Neuronal stem cell (in vitro differentiated cells): ENCODE measurements around the gene GABBR1.

Experiments
- DNase-seq: peaks from one replicate; pipeline ENCODE4 v3.0.0-alpha.2; 2013; ENCODE audit warnings: low spot score
- H2AFZ ChIP-seq: one replicate; pipeline ENCODE4 v1.6.1; 2013; ENCODE audit warnings: mild to moderate bottlenecking, low read length, inconsistent platforms
- H2AK5ac ChIP-seq: 2 replicates; pipeline ENCODE4 v1.6.1; 2013; ENCODE audit warnings: low read depth, mild to moderate bottlenecking, inconsistent platforms, low read length, moderate library complexity, mixed read lengths
- H2BK120ac ChIP-seq: 2 replicates; pipeline ENCODE4 v1.6.1; 2013; ENCODE audit warnings: low read depth, mild to moderate bottlenecking, inconsistent platforms, low read length, moderate library complexity, mixed read lengths
- H2BK12ac ChIP-seq: one replicate; pipeline ENCODE4 v1.6.1; 2013; ENCODE audit warnings: low read length, inconsistent platforms
- H2BK15ac ChIP-seq: 2 replicates; pipeline ENCODE4 v1.6.1; 2013; ENCODE audit warnings: mild to moderate bottlenecking, low read length, inconsistent platforms, mixed read lengths
- H2BK5ac ChIP-seq: one replicate; pipeline ENCODE4 v1.6.1; 2013; ENCODE audit warnings: inconsistent platforms, mild to moderate bottlenecking, low read length, moderate library complexity
- H3K14ac ChIP-seq: one replicate; pipeline ENCODE4 v1.6.1; 2013; ENCODE audit warnings: low read length, inconsistent platforms
- H3K18ac ChIP-seq: 2 replicates; pipeline ENCODE4 v1.6.1; 2013; ENCODE audit warnings: low read length, inconsistent platforms
- H3K23ac ChIP-seq: 2 replicates; pipeline ENCODE4 v1.6.1; 2013; ENCODE audit warnings: low read depth, mild to moderate bottlenecking, mixed read lengths, low read length, inconsistent platforms; ENCODE audit not compliant: poor library complexity
- H3K27ac ChIP-seq: replicated peaks from 3 replicates; pipeline ENCODE4 v1.5.1; 2013; ENCODE audit warnings: low read length, inconsistent platforms
- H3K27me3 ChIP-seq, 3 experiments: 2 replicates each; pipeline ENCODE4 v1.6.1; 2013; ENCODE audit warnings: low read length in 3 of 3, mild to moderate bottlenecking in 2 of 3, inconsistent platforms in 1 of 3, low read depth in 1 of 3, mixed read lengths in 1 of 3, moderate library complexity in 1 of 3; ENCODE audit not compliant: control insufficient read depth in 3 of 3, insufficient read depth in 3 of 3
- H3K36me3 ChIP-seq, 2 donors: replicated peaks in 1 of 2; 2 replicates each; pipeline ENCODE4 v1.6.1; 2013; ENCODE audit warnings: low read length in 2 of 2; ENCODE audit not compliant: control insufficient read depth in 2 of 2, insufficient read depth in 2 of 2
- H3K4ac ChIP-seq: 2 replicates; pipeline ENCODE4 v1.6.1; 2013; ENCODE audit warnings: inconsistent platforms, mild to moderate bottlenecking, low read length, moderate library complexity
- H3K4me1 ChIP-seq, 2 donors: 1 replicate in 1 of 2; 2 replicates in 1 of 2; pipeline ENCODE4 v1.6.1; 2013; ENCODE audit warnings: low read length in 2 of 2, low read depth in 1 of 2; ENCODE audit not compliant: control insufficient read depth in 2 of 2, insufficient read depth in 1 of 2
- H3K4me2 ChIP-seq: one replicate; pipeline ENCODE4 v1.6.1; 2013; ENCODE audit warnings: mild to moderate bottlenecking, low read length, inconsistent platforms; ENCODE audit not compliant: insufficient read depth, poor library complexity, severe bottlenecking
- H3K4me3 ChIP-seq, 2 donors: 2 replicates each; pipeline ENCODE4 v1.5.1; 2013; ENCODE audit warnings: low read length in 2 of 2, mild to moderate bottlenecking in 2 of 2, inconsistent platforms in 1 of 2, moderate library complexity in 1 of 2
- H3K79me1 ChIP-seq: one replicate; pipeline ENCODE4 v1.6.1; 2013; ENCODE audit warnings: low read depth, mild to moderate bottlenecking, inconsistent platforms, low read length, moderate library complexity
- H3K9ac ChIP-seq: one replicate; pipeline ENCODE4 v1.6.1; 2013; ENCODE audit warnings: mild to moderate bottlenecking, low read depth, low read length, inconsistent platforms; ENCODE audit not compliant: poor library complexity
- H3K9me3 ChIP-seq, 2 donors: replicated peaks in 1 of 2; 2 replicates each; pipeline versions ENCODE3 to v1.6.1; 2013; ENCODE audit warnings: low read length in 2 of 2, mild to moderate bottlenecking in 2 of 2, inconsistent platforms in 1 of 2, low read depth in 1 of 2, mixed read lengths in 1 of 2, moderate library complexity in 1 of 2; ENCODE audit not compliant: control insufficient read depth in 2 of 2, insufficient read depth in 1 of 2
- H4K8ac ChIP-seq: one replicate; pipeline ENCODE4 v1.6.1; 2013; ENCODE audit warnings: low read depth, mild to moderate bottlenecking, inconsistent platforms, low read length, moderate library complexity
- H4K91ac ChIP-seq: one replicate; pipeline ENCODE4 v1.6.1; 2013; ENCODE audit warnings: low read length, low read depth, mild to moderate bottlenecking, inconsistent platforms; ENCODE audit not compliant: poor library complexity
- WGBS, 2 donors: extraction: QIAGEN DNeasy Blood & Tissue Kit; methylation state at CpG; one replicate each; pipeline ENCODE4 v1.1.7; 2013; ENCODE audit warnings: missing lambda C conversion rate in 2 of 2, mixed read lengths in 1 of 2; ENCODE audit not compliant: insufficient read length in 2 of 2, insufficient replicate concordance in 1 of 2; ENCODE audit errors: extremely low coverage in 2 of 2; 5-methylcytosine and 5-hydroxymethylcytosine counted together

The GABBR1 gene

GRCh38 chr6:29537714-29538403 is 95.1 kb downstream of the GABBR1 start:
- DNase-seq = no peak
- peaks cover 0 to 14% (median 0%) of the 10 kb centered on the region in 3 experiments for H3K27me3 ChIP-seq
- H2AFZ ChIP-seq = no peak overlapping the region
- H3K18ac ChIP-seq = no peak overlapping the region
- H2BK5ac ChIP-seq = no peak overlapping the region
- no peak overlapping the region for H2AK5ac ChIP-seq
- no peaks in the 10 kb centered on the region for H3K9me3 ChIP-seq
- no peak overlapping the region for H2BK15ac ChIP-seq
- H3K4me2 ChIP-seq = no peak overlapping the region
- no peak overlapping the region for H2BK120ac ChIP-seq
- H3K9ac ChIP-seq = no peak overlapping the region
- no peaks in the 10 kb centered on the region for H3K36me3 ChIP-seq
- no peak overlapping the region for H3K23ac ChIP-seq
- no peak overlapping the region for H4K8ac ChIP-seq
- no CpG with 5 or more reads among the region's 4 CpGs for WGBS, 2 donors
- H4K91ac ChIP-seq = no peak overlapping the region
- no peak overlapping the region for H3K4ac ChIP-seq
- no peaks in the 10 kb centered on the region for H3K79me1 ChIP-seq
- no peak overlapping the region for H3K14ac ChIP-seq
- H2BK12ac ChIP-seq = no peak overlapping the region
- no peak overlapping the region for H3K4me3 ChIP-seq
- H3K4me1 ChIP-seq = no peaks in the 10 kb centered on the region
- H3K27ac ChIP-seq = no peak overlapping the region

GRCh38 chr6:29532320-29532951 is 100.5 kb downstream of the GABBR1 start:
- Histone ChIP-seq H3K27ac (no peak overlapping the region), H3K4me3 (no peak overlapping the region)

DNA sequence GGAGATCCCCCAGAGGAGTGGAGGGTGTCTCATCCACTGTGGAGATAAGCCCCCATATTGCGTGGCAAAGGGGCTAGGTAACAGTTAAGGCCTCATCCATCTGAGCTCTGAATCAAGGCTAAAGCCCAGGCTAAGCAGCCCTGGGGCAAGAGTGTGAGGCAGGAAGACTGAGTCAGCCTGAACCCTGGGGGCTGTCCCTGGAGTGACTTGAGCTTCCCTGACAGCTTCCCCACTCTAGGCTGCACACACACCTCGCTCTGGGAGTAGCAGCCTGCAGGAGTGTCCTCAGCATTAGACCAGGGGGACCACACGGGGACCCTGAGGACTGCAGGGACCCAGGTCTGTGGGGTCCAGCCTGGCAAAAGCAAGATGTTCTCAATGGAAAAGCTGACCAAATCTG is 101.3 kb downstream of the GABBR1 start:
- no peak overlapping the region for H3K9ac ChIP-seq
- H3K79me1 ChIP-seq = no peaks in the 10 kb centered on the region
- peak overlapping the region; percentile 37 for H2AK5ac ChIP-seq
- H3K36me3 ChIP-seq = no peaks in the 10 kb centered on the region
- no peak overlapping the region for H2BK15ac ChIP-seq
- no peak overlapping the region for H4K91ac ChIP-seq
- H3K4me3 ChIP-seq = no peak overlapping the region
- H3K4me1 ChIP-seq = no peaks in the 10 kb centered on the region
- no CpG with 5 or more reads among the region's 3 CpGs for WGBS, 2 donors
- no peak overlapping the region for H3K4ac ChIP-seq
- H3K27me3 ChIP-seq = peaks cover 0 to 12% (median 0%) of the 10 kb centered on the region in 3 experiments
- H3K27ac ChIP-seq = no peak overlapping the region
- H3K4me2 ChIP-seq = no peak overlapping the region
- peak overlapping the region; percentile 39 for H3K18ac ChIP-seq
- no peaks in the 10 kb centered on the region for H3K9me3 ChIP-seq
- DNase-seq = no peak
- no peak overlapping the region for H2BK5ac ChIP-seq
- no peak overlapping the region for H2BK120ac ChIP-seq
- no peak overlapping the region for H2AFZ ChIP-seq
- H3K14ac ChIP-seq = no peak overlapping the region
- no peak overlapping the region for H3K23ac ChIP-seq
- no peak overlapping the region for H4K8ac ChIP-seq
- no peak overlapping the region for H2BK12ac ChIP-seq

More at GRCh38 chr6:29532320-29532951, 100.5 kb downstream of the GABBR1 start:
- Histone ChIP-seq H3K18ac (no peak overlapping the region), H4K91ac (no peak overlapping the region), H3K23ac (no peak overlapping the region), H2AK5ac (no peak overlapping the region), H2BK120ac (no peak overlapping the region), H3K9ac (no peak overlapping the region), H3K4me2 (no peak overlapping the region), H3K4me1 (no peaks in the 10 kb centered on the region), H2BK12ac (no peak overlapping the region), H3K27me3 (peaks cover 0 to 9% (median 0%) of the 10 kb centered on the region in 3 experiments), H3K4ac (no peak overlapping the region), H3K36me3 (no peaks in the 10 kb centered on the region), H3K79me1 (no peaks in the 10 kb centered on the region), H3K9me3 (no peaks in the 10 kb centered on the region), H3K14ac (no peak overlapping the region), H2BK15ac (no peak overlapping the region), H2BK5ac (no peak overlapping the region), H2AFZ (no peak overlapping the region), H4K8ac (no peak overlapping the region)
- DNase-seq = no peak
- no CpG with 5 or more reads among the region's 2 CpGs for WGBS, 2 donors

- Histone ChIP-seq H3K18ac (peak overlapping the region; percentile 17), H3K36me3 (no peaks in the 10 kb centered on the region), H3K27me3 (peaks cover 0 to 16% (median 0%) of the 10 kb centered on the region in 3 experiments), H4K8ac (no peak overlapping the region), H2BK12ac (no peak overlapping the region), H3K4me1 (no peaks in the 10 kb centered on the region), H4K91ac (no peak overlapping the region), H2BK120ac (no peak overlapping the region), H3K9me3 (no peaks in the 10 kb centered on the region), H3K27ac (no peak overlapping the region), H3K4me2 (no peak overlapping the region), H2AK5ac (peak overlapping the region; percentile 10), H3K4ac (no peak overlapping the region), H3K79me1 (no peaks in the 10 kb centered on the region), H3K14ac (no peak overlapping the region), H3K23ac (no peak overlapping the region), H2BK5ac (peak overlapping the region; percentile 1), H3K9ac (no peak overlapping the region), H2BK15ac (no peak overlapping the region), H3K4me3 (no peak overlapping the region), H2AFZ (no peak overlapping the region)
- no CpG with 5 or more reads among the region's 2 CpGs for WGBS, 2 donors
- no peak for DNase-seq
Measured at GRCh38 chr6:29530671-29531310, 102.2 kb downstream of the GABBR1 start.
